DOHH2 (cell line): ENCODE results near the gene GNAS-AS1.

Source experiments
- H3F3A ChIP-seq: fragments of 200-600 bp; sonication (generic), shearing (Covaris generic); 2 replicates; pipeline ENCODE4 v1.6.0; 2016; ENCODE audit warnings: antibody characterized with exemption, mild to moderate bottlenecking; ENCODE audit not compliant: control insufficient read depth, insufficient read depth
- H3K27ac ChIP-seq: fragments of 200-600 bp; sonication (generic); 2 replicates; pipeline ENCODE4 v1.5.1; 2014; ENCODE audit warnings: low read depth, mild to moderate bottlenecking, low read length, moderate library complexity
- H3K27me3 ChIP-seq: fragments of 200-600 bp; sonication (generic); 2 replicates; pipeline ENCODE4 v1.6.1; 2014; ENCODE audit warnings: mild to moderate bottlenecking, low read length, mixed read lengths; ENCODE audit not compliant: control insufficient read depth
- H3K36me3 ChIP-seq: fragments of 200-600 bp; sonication (generic); 2 replicates; pipeline ENCODE4 v1.6.1; 2014; ENCODE audit warnings: mild to moderate bottlenecking, low read length, moderate library complexity, mixed read lengths; ENCODE audit not compliant: control insufficient read depth
- H3K4me1 ChIP-seq: fragments of 200-600 bp; sonication (generic); 2 replicates; pipeline ENCODE4 v1.6.1; 2014; ENCODE audit warnings: mild to moderate bottlenecking, low read length, mixed read lengths; ENCODE audit not compliant: control insufficient read depth
- H3K4me2 ChIP-seq: fragments of 200-600 bp; sonication (generic); 2 replicates; pipeline ENCODE4 v1.6.0; 2014; ENCODE audit warnings: mild to moderate bottlenecking, low read length, moderate library complexity
- H3K4me3 ChIP-seq: fragments of 200-600 bp; sonication (generic); 2 replicates; pipeline ENCODE4 v1.5.1; 2014; ENCODE audit warnings: mild to moderate bottlenecking, low read length, mixed read lengths
- H3K79me2 ChIP-seq: fragments of 200-600 bp; sonication (generic); 2 replicates; pipeline ENCODE4 v1.6.1; 2014; ENCODE audit warnings: mild to moderate bottlenecking, low read length, mixed read lengths; ENCODE audit not compliant: control insufficient read depth
- H3K9me2 ChIP-seq: fragments of 200-600 bp; sonication (generic); replicated peaks from 2 replicates; pipeline ENCODE4 v1.6.1; 2014; ENCODE audit warnings: mild to moderate bottlenecking, low read length, mixed read lengths; ENCODE audit not compliant: control insufficient read depth
- H3K9me3 ChIP-seq: fragments of 200-600 bp; sonication (generic); 2 replicates; pipeline ENCODE4 v1.6.1; 2014; ENCODE audit warnings: antibody characterized with exemption, low read length, mixed read lengths; ENCODE audit not compliant: control insufficient read depth, insufficient read depth
- H4K20me1 ChIP-seq: fragments of 200-600 bp; sonication (generic); 2 replicates; pipeline ENCODE4 v1.6.0; 2014; ENCODE audit warnings: low read depth, mild to moderate bottlenecking, antibody characterized with exemption, low read length, moderate library complexity; ENCODE audit not compliant: control insufficient read depth, insufficient read depth
- CTCF ChIP-seq: fragments of 200-600 bp; sonication (generic); IDR thresholded peaks from one replicate; pipeline ENCODE4 v1.5.1; 2014; ENCODE audit warnings: antibody characterized with exemption, mild to moderate bottlenecking, low read depth, low read length; ENCODE audit not compliant: poor library complexity, severe bottlenecking
- EZH2phosphoT487 ChIP-seq: fragments of 200-600 bp; sonication (generic); IDR thresholded peaks from 2 replicates; pipeline ENCODE4 v1.6.1; 2017; ENCODE audit warnings: borderline replicate concordance, mild to moderate bottlenecking, antibody characterized with exemption, low read length, moderate library complexity, mixed read lengths

The GNAS-AS1 gene

GRCh38 chr20:58794510-58795180 is 56.1 kb downstream of the GNAS-AS1 start:
- Histone ChIP-seq H3K9me3 (no peaks in the 10 kb centered on the region), H3K4me2 (no peak overlapping the region), H3K9me2 (no peaks in the 10 kb centered on the region), H3K4me1 (no peaks in the 10 kb centered on the region), H3K27ac (no peak overlapping the region), H3K79me2 (no peaks in the 10 kb centered on the region), H3F3A (no peaks in the 10 kb centered on the region), H4K20me1 (no peaks in the 10 kb centered on the region), H3K4me3 (no peak overlapping the region), H3K36me3 (no peaks in the 10 kb centered on the region), H3K27me3 (peaks cover 5% of the 10 kb centered on the region; the same call in 1 of the 2 replicates)
- TF ChIP-seq EZH2phosphoT487 (no peak), CTCF (no peak)

- TF ChIP-seq CTCF (no peak), EZH2phosphoT487 (no peak)
Measured at GRCh38 chr20:58793512-58794420, 56.9 kb downstream of the GNAS-AS1 start.

GRCh38 chr20:58792426-58792825 is 58.3 kb downstream of the GNAS-AS1 start:
- no peaks in the 10 kb centered on the region for H4K20me1 ChIP-seq
- no peak for TF ChIP-seq EZH2phosphoT487
- TF ChIP-seq CTCF = no peak
- no peaks in the 10 kb centered on the region for H3K4me1 ChIP-seq
- no peak overlapping the region for H3K4me3 ChIP-seq
- H3K27me3 ChIP-seq = peaks cover 5% of the 10 kb centered on the region; the same call in 1 of the 2 replicates
- H3K36me3 ChIP-seq = no peaks in the 10 kb centered on the region
- H3K9me2 ChIP-seq = no peaks in the 10 kb centered on the region
- H3K4me2 ChIP-seq = no peak overlapping the region
- H3K79me2 ChIP-seq = no peaks in the 10 kb centered on the region
- H3K27ac ChIP-seq = no peak overlapping the region
- no peaks in the 10 kb centered on the region for H3F3A ChIP-seq
- no peaks in the 10 kb centered on the region for H3K9me3 ChIP-seq

More at GRCh38 chr20:58793512-58794420, 56.9 kb downstream of the GNAS-AS1 start:
- Histone ChIP-seq H3K27ac (no peak overlapping the region), H3K79me2 (no peaks in the 10 kb centered on the region), H3K9me3 (no peaks in the 10 kb centered on the region), H3K36me3 (no peaks in the 10 kb centered on the region), H3F3A (no peaks in the 10 kb centered on the region), H3K4me2 (no peak overlapping the region), H3K4me1 (no peaks in the 10 kb centered on the region), H3K9me2 (no peaks in the 10 kb centered on the region), H4K20me1 (no peaks in the 10 kb centered on the region), H3K4me3 (no peak overlapping the region), H3K27me3 (peaks cover 5% of the 10 kb centered on the region; the same call in 1 of the 2 replicates)
